DMS79 (cell line): ENCODE data around the gene CNST.
A peak's percentile ranks its signal among the peaks of the same experiment; 100 is the strongest.
"Not testable (repeated sequence)": the region's sequence is repeated elsewhere in the genome, so short reads cannot be mapped to it uniquely, and the experiment has no call there.

Source experiments
- DNase-seq: peaks from one replicate; lab custom pipeline; 2025; lab: John Stamatoyannopoulos, UW

CNST gene

GRCh38 chr1:246678816-246679793, 112.8 kb downstream of the CNST start:
- DNase-seq, result no peak

DNA sequence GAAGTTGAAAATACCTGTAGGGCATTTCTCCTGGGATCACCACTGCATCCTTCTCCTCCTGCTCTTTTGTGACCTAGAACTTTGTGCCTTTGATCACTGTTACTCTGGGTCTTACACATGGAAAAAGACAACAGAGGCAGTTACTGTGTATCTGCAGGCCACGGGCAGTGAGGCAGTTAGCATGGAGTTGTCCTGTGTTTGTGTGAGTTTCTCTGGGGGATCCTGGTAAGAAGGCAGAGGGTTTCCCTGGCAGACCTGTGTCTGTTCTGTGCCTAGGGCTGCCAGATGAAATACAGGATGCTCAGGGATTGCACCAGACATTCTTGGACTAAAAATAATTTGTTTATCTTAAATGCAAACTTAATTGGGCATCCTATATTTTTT, 113.5 kb downstream of the CNST start:
- no peak for DNase-seq

GRCh38 chr1:246680190-246680589, 113.9 kb downstream of the CNST start:
- DNase-seq, result no peak

GRCh38 chr1:246680696-246681130, 114.5 kb downstream of the CNST start:
- DNase-seq, result no peak

GRCh38 chr1:246681900-246682895, 115.9 kb downstream of the CNST start:
- no peak for DNase-seq

DNA sequence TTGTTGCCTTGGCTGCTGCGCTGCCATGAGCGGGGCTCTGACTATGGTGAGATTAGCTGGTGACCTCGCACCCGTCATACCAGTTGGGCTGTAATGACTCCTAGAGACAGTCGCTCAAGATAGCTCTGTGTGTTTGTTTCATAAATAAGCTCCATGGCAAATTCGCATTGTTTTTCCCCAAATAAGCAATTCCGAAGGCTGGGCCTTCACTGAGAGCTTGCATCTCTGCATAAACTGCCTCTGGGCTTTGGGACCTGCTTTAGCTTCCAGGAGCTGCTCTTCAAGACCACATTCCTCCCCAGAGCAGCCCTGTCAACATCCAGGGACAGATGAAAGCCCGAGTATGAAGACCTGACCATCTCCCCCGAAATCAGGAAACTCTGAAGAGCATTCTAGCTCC, 117.3 kb downstream of the CNST start:
- DNase-seq, result no peak

DNA sequence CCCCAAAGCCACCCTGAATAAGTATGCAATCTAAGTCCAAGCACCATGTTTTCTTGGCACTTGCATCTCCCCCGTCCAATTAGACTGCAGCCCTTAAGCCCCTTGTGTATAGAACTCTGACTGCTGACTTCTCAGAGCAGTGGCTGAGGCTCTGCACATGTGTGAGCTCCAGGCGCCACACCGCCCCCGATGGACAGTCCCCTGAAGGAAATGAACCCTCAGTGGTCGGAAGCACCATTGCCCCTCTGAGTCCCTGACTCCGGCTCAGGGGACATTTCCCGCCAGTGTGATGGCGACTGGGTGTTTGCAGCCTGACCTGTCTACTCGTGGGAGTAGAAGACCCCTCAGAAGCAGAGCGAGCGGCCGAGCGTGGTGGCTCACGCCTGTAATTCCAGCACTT, 120.7 kb downstream of the CNST start:
- no peak for DNase-seq

GRCh38 chr1:246689409-246690008, 123.3 kb downstream of the CNST start:
- DNase-seq, result peak; percentile 81

- peak; percentile 7 for DNase-seq
These were observed 123.8 kb downstream of the CNST start for GRCh38 chr1:246690100-246690499.

DNA sequence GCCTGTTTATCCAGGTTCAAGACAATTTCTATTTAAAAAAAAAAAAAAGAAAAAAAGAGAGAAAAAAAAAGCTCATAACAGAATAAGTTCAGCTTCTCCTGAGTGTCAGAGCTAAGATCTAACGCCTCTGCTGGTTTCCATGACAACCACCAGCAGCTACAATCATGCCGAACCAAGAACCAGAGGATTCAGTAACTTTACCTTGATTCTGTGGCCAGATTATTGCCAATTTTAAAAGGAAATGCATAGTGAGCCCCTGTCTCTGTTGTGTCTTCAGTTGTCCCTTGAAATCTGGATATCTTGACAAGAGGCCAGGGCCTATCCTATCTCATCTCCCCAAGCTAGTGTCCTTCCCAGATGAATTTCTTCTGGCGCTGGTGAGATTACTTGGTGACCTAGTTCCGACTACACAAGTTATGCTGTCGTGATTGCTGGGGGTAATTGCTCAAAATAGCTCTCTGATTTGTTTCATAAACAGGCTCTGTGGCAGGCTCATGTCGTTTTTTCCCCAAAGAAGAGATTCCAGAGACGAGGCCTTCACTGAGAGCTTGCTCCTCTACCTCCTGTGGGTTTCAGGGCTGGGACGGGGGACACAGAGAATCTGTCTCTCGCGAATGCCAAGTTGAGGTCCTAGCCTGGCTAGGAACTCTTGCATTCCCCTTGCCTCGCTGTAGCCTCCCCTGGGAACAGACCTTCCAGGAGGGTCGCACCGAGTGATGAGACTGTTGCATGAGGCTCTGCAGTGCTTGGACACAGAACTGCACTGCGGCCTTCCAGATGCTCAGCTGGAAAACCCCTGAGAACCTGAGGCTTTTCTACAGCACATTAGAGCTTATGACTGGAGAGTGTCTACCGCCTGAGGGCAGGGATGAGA, 125.6 kb downstream of the CNST start:
- DNase-seq, result no peak

DNA sequence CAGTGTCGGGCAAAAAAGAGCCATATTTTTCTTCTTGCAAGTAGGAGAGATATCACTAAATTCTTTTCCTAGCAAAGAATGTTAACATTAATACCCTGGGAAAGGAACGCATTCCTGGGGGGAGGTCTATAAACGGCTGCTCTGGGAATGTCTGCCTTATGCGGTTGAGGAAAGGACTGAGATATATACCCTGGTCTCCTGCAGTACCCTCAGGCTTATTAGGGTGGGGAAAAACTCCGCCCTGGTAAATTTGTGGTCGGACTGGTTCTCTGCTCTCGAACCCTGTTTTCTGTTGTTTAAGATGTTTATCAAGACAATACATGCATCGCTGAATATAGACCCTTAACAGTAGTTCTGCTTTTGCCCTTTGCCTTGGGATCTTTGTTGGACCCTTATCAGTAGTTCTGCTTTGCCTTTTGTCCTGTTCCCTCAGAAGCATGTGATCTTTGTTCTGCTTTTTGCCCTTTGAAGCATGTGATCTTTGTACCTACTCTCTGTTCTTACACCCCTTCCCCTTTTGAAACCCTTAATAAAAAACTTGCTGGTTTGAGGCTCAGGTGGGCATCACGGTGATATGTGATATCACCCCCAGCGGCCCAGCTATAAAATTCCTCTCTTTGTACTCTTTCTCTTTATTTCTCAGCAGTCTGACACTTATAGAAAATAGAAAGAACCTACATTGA, 128.1 kb downstream of the CNST start:
- DNase-seq, result not testable (repeated sequence)

DNA sequence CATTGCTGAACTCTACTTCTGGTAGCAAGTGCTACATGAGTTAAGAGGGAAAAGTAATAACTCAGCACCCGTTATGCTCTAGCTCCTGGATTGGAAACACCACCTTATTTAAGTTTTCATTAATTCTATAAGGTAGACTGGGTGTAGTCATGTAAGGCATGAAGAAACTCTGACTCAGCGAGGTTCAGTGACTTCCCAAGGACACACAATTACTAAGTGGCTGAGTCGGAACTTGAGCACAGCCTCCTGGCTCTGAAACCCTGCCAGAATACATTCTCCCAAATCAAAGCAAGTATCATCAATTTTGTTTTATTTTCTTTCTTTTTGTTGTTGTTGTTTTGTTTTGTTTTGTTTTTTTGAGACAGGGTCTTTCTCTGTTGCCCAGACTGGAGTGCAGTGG, 128.9 kb downstream of the CNST start:
- no peak for DNase-seq

DNA sequence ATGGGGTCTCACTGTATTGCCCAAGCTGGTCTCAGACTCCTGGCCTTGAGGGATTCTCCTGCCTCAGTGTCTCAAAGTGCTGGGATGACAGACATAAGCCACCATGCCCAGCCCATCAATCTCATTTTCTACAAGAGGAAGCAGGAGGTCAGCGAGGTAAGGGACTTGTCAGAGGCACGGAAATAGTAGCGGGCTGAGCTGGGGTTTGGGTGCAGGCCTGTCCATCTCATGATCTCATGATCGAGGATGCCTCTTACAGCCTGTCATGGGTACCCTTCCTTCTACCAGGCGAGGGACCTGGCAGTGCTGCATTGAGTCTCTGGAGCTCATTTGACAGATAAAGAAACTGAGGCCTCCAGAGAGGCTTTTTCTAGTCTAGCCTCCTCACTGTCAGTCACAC, 129.4 kb downstream of the CNST start:
- no peak for DNase-seq

DNA sequence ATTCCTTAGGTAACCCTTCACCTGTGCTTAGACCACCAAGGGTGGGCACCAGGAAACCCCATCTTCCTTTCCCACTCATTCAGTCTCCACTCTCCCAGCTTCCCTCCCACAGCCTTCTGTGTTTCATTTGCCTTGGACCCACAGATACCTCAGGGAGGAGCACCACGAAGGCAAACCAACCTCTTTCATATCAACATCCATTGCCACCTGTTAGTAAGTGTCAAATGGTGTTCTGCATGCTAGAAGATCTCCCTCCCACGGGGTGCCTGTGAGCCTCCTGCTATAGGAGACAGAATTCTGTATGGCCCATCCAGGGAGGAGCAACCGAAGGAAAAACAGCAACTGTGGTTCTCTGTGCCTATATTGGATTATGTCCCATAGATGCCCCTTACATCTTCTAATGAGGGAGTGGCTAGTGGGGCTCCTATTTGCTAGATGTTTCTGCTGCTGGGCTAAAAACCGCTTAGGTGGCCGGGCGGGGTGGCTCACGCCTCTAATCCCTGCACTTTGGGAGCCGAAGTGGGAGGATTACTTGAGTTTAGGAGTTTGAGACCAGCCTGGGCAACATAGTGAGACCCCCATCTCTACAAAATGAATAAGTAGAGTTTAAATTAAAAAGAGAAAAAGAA, 132.3 kb downstream of the CNST start:
- no peak for DNase-seq

- peak; percentile 76 for DNase-seq
These were observed 133.0 kb downstream of the CNST start for GRCh38 chr1:246699095-246699735.

- peak; percentile 12 for DNase-seq
These were observed 137.3 kb downstream of the CNST start for GRCh38 chr1:246703581-246703980.

GRCh38 chr1:246705368-246705767, 139.1 kb downstream of the CNST start:
- no peak for DNase-seq

- DNase-seq, result no peak
These were observed 141.9 kb downstream of the CNST start for GRCh38 chr1:246708166-246708565.

GRCh38 chr1:246709196-246709595, 142.9 kb downstream of the CNST start:
- DNase-seq, result no peak

- no peak for DNase-seq
These were observed 143.6 kb downstream of the CNST start for GRCh38 chr1:246709835-246710234.
